HepG2 (cell line): ENCODE data around the gene NELL1. TPM values are rescaled to one million over a fixed set of nuclear protein-coding genes. Genes with fewer than 3 reads are reported as not detected.

Experiments used
- ATAC-seq: fragments of 200-7000 bp; cut with Tn5 transposase; 3 replicates; pipeline ENCODE4 v1.9.1; 2020; ENCODE audit warnings: mild to moderate bottlenecking, moderate library complexity
- BruUV-seq: library from RNA; stranded (reverse); fragments of 400-500 nt; replicated peaks from 2 replicates; lab custom pipeline; 2021; lab: Mats Ljungman, UMichigan
- CTCF ChIA-PET: fragments of 300-600 bp; formaldehyde crosslinking; extraction: SDS; loops from one replicate; lab custom pipeline; 2021; ENCODE audit warnings: low total read pairs, inconsistent platforms, low intra/inter-chr PET ratio; lab: Yijun Ruan, JAX
- POLR2A ChIA-PET: fragments of 350-600 bp; sonication (Branson Sonifier 250); formaldehyde crosslinking; loops from one replicate; lab custom pipeline; 2020; ENCODE audit warnings: antibody characterized with exemption, inconsistent platforms; lab: Yijun Ruan, JAX
- DNase-seq: peaks from one replicate; pipeline ENCODE4 v3.0.0-alpha.2; 2015; ENCODE audit warnings: low spot score
- FAIRE-seq: peaks from 3 replicates; lab custom pipeline; 2011; peaks lifted over from hg19 to GRCh38; lab: Jason Lieb, UNC
- H2AFZ ChIP-seq: one replicate; pipeline ENCODE4 v1.6.1; 2011; ENCODE audit warnings: low read length, inconsistent platforms
- H3K27ac ChIP-seq: fragments of 300-600 bp; 3 replicates; pipeline ENCODE4 v1.8.0; 2011; ENCODE audit warnings: mixed run types, mild to moderate bottlenecking, mixed read lengths, low read length, inconsistent platforms; ENCODE audit not compliant: insufficient read depth; ENCODE audit errors: extremely low read length
- H3K27me3 ChIP-seq, 2 experiments: fragments of 200-600 bp in 1 of 2; 2 replicates in 1 of 2; 3 replicates in 1 of 2; pipeline versions ENCODE4 v1.6.0 to v1.8.0; 2011; ENCODE audit warnings: low read length in 2 of 2, mild to moderate bottlenecking in 2 of 2, moderate library complexity in 2 of 2, inconsistent platforms in 1 of 2; ENCODE audit not compliant: insufficient read depth in 2 of 2, control insufficient read depth in 1 of 2
- H3K36me3 ChIP-seq, 2 experiments: fragments of 200-600 bp in 1 of 2; replicated peaks in 1 of 2; 2 replicates in 1 of 2; 3 replicates in 1 of 2; pipeline versions ENCODE4 v1.5.1 to v1.8.0; 2011; ENCODE audit warnings: low read length in 2 of 2, inconsistent platforms in 1 of 2; ENCODE audit not compliant: insufficient read depth in 2 of 2, control insufficient read depth in 1 of 2
- H3K4me1 ChIP-seq: 2 replicates; pipeline ENCODE4 v1.5.1; 2012; ENCODE audit warnings: low read length, inconsistent platforms; ENCODE audit not compliant: insufficient read depth
- H3K4me2 ChIP-seq: 2 replicates; pipeline ENCODE4 v1.6.0; 2011; ENCODE audit warnings: low read depth, low read length, inconsistent platforms
- H3K4me3 ChIP-seq, 3 experiments: fragments of 200-600 bp in 1 of 3; sonication (generic), shearing (Covaris generic) in 1 of 3; replicated peaks in 1 of 3; 2 replicates each; pipeline ENCODE4 v1.5.1; 2011 to 2016; ENCODE audit warnings: low read length in 3 of 3, inconsistent platforms in 2 of 3, low read depth in 2 of 3, mild to moderate bottlenecking in 2 of 3, control low read depth in 1 of 3, mixed read lengths in 1 of 3; ENCODE audit not compliant: insufficient read depth in 1 of 3
- H3K79me2 ChIP-seq: one replicate; pipeline ENCODE4 v1.6.1; 2011; ENCODE audit warnings: low read length, inconsistent platforms; ENCODE audit not compliant: insufficient read depth
- H3K9ac ChIP-seq: 2 replicates; pipeline ENCODE4 v1.6.0; 2011; ENCODE audit warnings: mild to moderate bottlenecking, low read depth, low read length, inconsistent platforms; ENCODE audit not compliant: insufficient read depth
- H3K9me3 ChIP-seq: 2 replicates; pipeline ENCODE4 v1.5.1; 2012; ENCODE audit warnings: mild to moderate bottlenecking, low read length
- H4K20me1 ChIP-seq: 2 replicates; pipeline ENCODE4 v1.6.0; 2011; ENCODE audit warnings: inconsistent platforms, mild to moderate bottlenecking, low read length, moderate library complexity; ENCODE audit not compliant: insufficient read depth
- FOXA1 ChIP-seq, 2 experiments: fragments of 450-650 bp in 1 of 2; sonication (generic) in 1 of 2; formaldehyde crosslinking in 1 of 2; IDR thresholded peaks; 2 replicates each; pipeline versions ENCODE4 v1.4.0 to v1.6.1; 2016 to 2020; ENCODE audit warnings: missing genetic modification reagents in 1 of 2
- KLF9 ChIP-seq: IDR thresholded peaks from 2 replicates; pipeline ENCODE4 v1.6.1; 2016; ENCODE audit warnings: low read depth
- PRPF4 ChIP-seq: fragments of 200-400 bp; formaldehyde crosslinking; IDR thresholded peaks from 2 replicates; pipeline ENCODE4 v1.6.1; 2016; ENCODE audit warnings: low read length, low read depth; ENCODE audit not compliant: poor library complexity, severe bottlenecking
- SP5 ChIP-seq: IDR thresholded peaks from 2 replicates; pipeline ENCODE4 v1.6.1; 2016; ENCODE audit warnings: low read depth, borderline replicate concordance
- SRY ChIP-seq: sonication (generic); formaldehyde crosslinking; IDR thresholded peaks from 2 replicates; pipeline ENCODE4 v1.8.0; 2022; ENCODE audit warnings: mild to moderate bottlenecking, missing genetic modification reagents
- TARDBP ChIP-seq: sonication (generic); formaldehyde crosslinking; IDR thresholded peaks from 2 replicates; pipeline ENCODE4 v1.8.0; 2022; ENCODE audit warnings: mild to moderate bottlenecking, missing genetic modification reagents
- ZNF619 ChIP-seq: sonication (generic); formaldehyde crosslinking; IDR thresholded peaks from 2 replicates; pipeline ENCODE4 v1.4.0; 2020; ENCODE audit warnings: mild to moderate bottlenecking, missing genetic modification reagents
- ZNF761 ChIP-seq: sonication (generic); formaldehyde crosslinking; conservative IDR thresholded peaks from 2 replicates; pipeline ENCODE4 v1.4.0; 2020; ENCODE audit warnings: mild to moderate bottlenecking, missing genetic modification reagents
- ZNF782 ChIP-seq: sonication (generic); formaldehyde crosslinking; IDR thresholded peaks from 2 replicates; pipeline ENCODE4 v1.4.0; 2020; ENCODE audit warnings: missing genetic modification reagents, mild to moderate bottlenecking, borderline replicate concordance
- WGBS: methylation state at CpG from one replicate; pipeline ENCODE4 v1.1.6; 2017; ENCODE audit warnings: low lambda C conversion rate; 5-methylcytosine and 5-hydroxymethylcytosine counted together
- in situ Hi-C: cut with HindIII; loops from 2 replicates; pipeline ENCODE4 v1.10.0; 2017; ENCODE audit warnings: low pct_unique_long_range_greater_than_20kb; ENCODE audit not compliant: extremely low pct_ligation_motif_present
- intact Hi-C: fragments of 100-400 bp; cut with micrococcal nuclease; formaldehyde crosslinking; loops from one replicate; pipeline ENCODE4 v1.10.0; 2022; ENCODE audit not compliant: unreplicated experiment
- polyA plus RNA-seq, 8 experiments: library from polyadenylated mRNA; depleted of rRNA in 3 of 8; stranded (reverse) in 7 of 8; unstranded in 1 of 8; fragments of >200 nt; fragmentation: Illumina TruSeq in 4 of 8; extraction: Trizol in 4 of 8; gene quantifications; 2 replicates each; pipeline versions ENCODE4 v1.2.1 to v1.2.3, GENCODE V29; 2011 to 2016; ENCODE audit warnings: low read depth in 4 of 8, missing spikeins in 1 of 8, mixed read lengths in 1 of 8; ENCODE audit not compliant: insufficient read depth in 1 of 8
- total RNA-seq, 5 experiments: library from RNA; depleted of rRNA; stranded (reverse); fragments of >200 nt; fragmentation: Illumina TruSeq; extraction: Trizol; gene quantifications; 2 replicates each; pipeline ENCODE4 v1.2.3, GENCODE V29; 2016; ENCODE audit warnings: low read depth in 1 of 5
- TF ChIP-seq, protein P1 (sequence below): sonication (generic); formaldehyde crosslinking; IDR thresholded peaks from 2 replicates; pipeline ENCODE4 v1.4.0; 2020; ENCODE audit warnings: missing genetic modification reagents

The NELL1 gene
- total and polyA plus RNA-seq, 2 of the 13 experiments (the other 11 are each of a cell fraction or from before 2014, with no cell fraction given) = not detected

DNA sequence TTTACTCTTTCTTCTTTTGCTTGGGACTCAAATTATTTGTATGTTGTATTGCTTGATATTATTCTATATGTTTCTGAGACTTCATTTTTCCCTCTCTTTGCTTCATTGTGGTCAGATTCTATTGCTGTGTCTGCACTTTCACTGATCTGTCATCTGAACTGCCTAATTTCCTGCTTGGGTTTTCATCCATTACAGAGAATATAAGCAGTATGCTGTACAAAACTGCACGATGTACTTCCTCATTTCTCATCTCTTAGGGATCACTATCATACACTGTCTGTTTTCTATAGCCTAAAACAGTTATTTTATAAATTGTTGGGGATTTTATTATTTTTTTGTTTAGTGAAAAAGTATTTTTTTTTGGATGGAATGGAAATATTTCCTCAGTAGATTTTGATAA lies 786.8 kb downstream of the NELL1 start:
- POLR2A ChIA-PET = no interaction called here
- H3K4me1 ChIP-seq = no peaks in the 10 kb centered on the region
- ATAC-seq (no peak), FAIRE-seq (no peak), DNase-seq (no peak)
- no peak overlapping the region for H2AFZ ChIP-seq
- WGBS = 0% methylated on average over 1 of the region's 1 CpG
- no peak overlapping the region for H3K9ac ChIP-seq
- CTCF ChIA-PET = no interaction called here
- H3K79me2 ChIP-seq = no peaks in the 10 kb centered on the region
- H3K36me3 ChIP-seq = no peaks in the 10 kb centered on the region
- in situ Hi-C loops = no loop called here
- intact Hi-C loops = no loop called here
- H3K4me2 ChIP-seq = no peak overlapping the region
- H3K9me3 ChIP-seq = no peaks in the 10 kb centered on the region
- TF ChIP-seq TARDBP (CRISPR knock-in tag) (no peak), FOXA1 (IDR thresholded peaks at IDR 0.05) (no peak), FOXA1 (CRISPR knock-in tag; IDR thresholded peaks at IDR 0.05) (no peak), ZNF782 (CRISPR knock-in tag) (no peak), KLF9 (CRISPR knock-in tag) (no peak), ZNF761 (CRISPR knock-in tag) (no peak), SRY (CRISPR knock-in tag) (no peak), SP5 (CRISPR knock-in tag) (no peak), ZNF619 (CRISPR knock-in tag) (no peak), PRPF4 (no peak)
- TF ChIP-seq, protein P1, sequence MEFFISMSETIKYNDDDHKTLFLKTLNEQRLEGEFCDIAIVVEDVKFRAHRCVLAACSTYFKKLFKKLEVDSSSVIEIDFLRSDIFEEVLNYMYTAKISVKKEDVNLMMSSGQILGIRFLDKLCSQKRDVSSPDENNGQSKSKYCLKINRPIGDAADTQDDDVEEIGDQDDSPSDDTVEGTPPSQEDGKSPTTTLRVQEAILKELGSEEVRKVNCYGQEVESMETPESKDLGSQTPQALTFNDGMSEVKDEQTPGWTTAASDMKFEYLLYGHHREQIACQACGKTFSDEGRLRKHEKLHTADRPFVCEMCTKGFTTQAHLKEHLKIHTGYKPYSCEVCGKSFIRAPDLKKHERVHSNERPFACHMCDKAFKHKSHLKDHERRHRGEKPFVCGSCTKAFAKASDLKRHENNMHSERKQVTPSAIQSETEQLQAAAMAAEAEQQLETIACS (CRISPR knock-in tag) = no peak
- no TSS peak for BruUV-seq
- H3K4me3 ChIP-seq = no peak overlapping the region
- H4K20me1 ChIP-seq = no peaks in the 10 kb centered on the region
- H3K27ac ChIP-seq = no peak overlapping the region
- no peaks in the 10 kb centered on the region for H3K27me3 ChIP-seq
